A673 (cell line): ENCODE results near the gene GARNL3. TPM values are rescaled to one million over a fixed set of nuclear protein-coding genes. Genes with fewer than 3 reads are reported as not detected.

Experiments used
- BruUV-seq: library from RNA; stranded (reverse); fragments of 400-500 nt; replicated peaks from 2 replicates; lab custom pipeline; 2021; lab: Mats Ljungman, UMichigan
- CTCF ChIA-PET: fragments of 300-600 bp; sonication (Branson Sonifier 250); formaldehyde crosslinking; loops from one replicate; lab custom pipeline; 2022; ENCODE audit warnings: antibody characterized with exemption; lab: Charles Lee
- POLR2A ChIA-PET: fragments of 300-600 bp; sonication (Branson Sonifier 250); formaldehyde crosslinking; loops from one replicate; lab custom pipeline; 2022; ENCODE audit warnings: antibody characterized with exemption; ENCODE audit not compliant: low non-redundant PET; lab: Charles Lee
- DNase-seq: peaks from one replicate; pipeline ENCODE4 v3.0.0-alpha.2; 2015; ENCODE audit warnings: low spot score
- H3K27ac ChIP-seq: fragments of 200-600 bp; sonication (generic); 2 replicates; pipeline ENCODE4 v1.5.1; 2016; ENCODE audit warnings: mixed run types, low read depth, mild to moderate bottlenecking, mixed read lengths, antibody characterized with exemption, low read length; ENCODE audit not compliant: poor library complexity, severe bottlenecking
- H3K27me3 ChIP-seq: fragments of 200-600 bp; sonication (generic); replicated peaks from 2 replicates; pipeline ENCODE4 v1.6.1; 2017; ENCODE audit warnings: mixed run types, low read depth, mild to moderate bottlenecking, mixed read lengths, antibody characterized with exemption, low read length; ENCODE audit not compliant: insufficient read depth, poor library complexity
- H3K36me3 ChIP-seq: fragments of 200-600 bp; sonication (generic); 2 replicates; pipeline ENCODE4 v1.6.1; 2016; ENCODE audit warnings: mixed run types, mild to moderate bottlenecking, mixed read lengths, antibody characterized with exemption, low read length; ENCODE audit not compliant: insufficient read depth, poor library complexity, severe bottlenecking
- H3K4me1 ChIP-seq: fragments of 200-600 bp; sonication (generic); 2 replicates; pipeline ENCODE4 v1.6.1; 2017; ENCODE audit warnings: mixed run types, mild to moderate bottlenecking, mixed read lengths, antibody characterized with exemption, low read length; ENCODE audit not compliant: insufficient read depth, poor library complexity, severe bottlenecking
- H3K4me3 ChIP-seq: fragments of 200-600 bp; sonication (generic); 2 replicates; pipeline ENCODE4 v1.5.1; 2016; ENCODE audit warnings: low read depth, mixed run types, mild to moderate bottlenecking, mixed read lengths, low read length; ENCODE audit not compliant: poor library complexity, severe bottlenecking
- H3K9me3 ChIP-seq: fragments of 200-600 bp; sonication (generic); 2 replicates; pipeline ENCODE4 v1.6.1; 2016; ENCODE audit warnings: mixed run types, low read depth, mild to moderate bottlenecking, mixed read lengths, antibody characterized with exemption, low read length; ENCODE audit not compliant: poor library complexity, severe bottlenecking
- EZH2 ChIP-seq: fragments of 200-600 bp; sonication (generic); IDR thresholded peaks from 2 replicates; pipeline ENCODE4 v1.6.1; 2017; ENCODE audit warnings: borderline replicate concordance, low read depth, mild to moderate bottlenecking, mixed read lengths, antibody characterized with exemption, low read length; ENCODE audit not compliant: poor library complexity, severe bottlenecking
- intact Hi-C: fragments of 100-400 bp; cut with micrococcal nuclease; formaldehyde crosslinking; loops from one replicate; pipeline ENCODE4 v1.10.0; 2022; ENCODE audit not compliant: unreplicated experiment
- total RNA-seq: library from RNA; stranded (reverse); gene quantifications from 2 replicates; pipeline ENCODE4 v1.2.3, GENCODE V29; 2021
- TF ChIP-seq, protein P1 (sequence below): fragments of 300-800, 200-600 bp; sonication (generic); conservative IDR thresholded peaks from 2 replicates; pipeline ENCODE4 v1.5.1; 2017; ENCODE audit warnings: low read depth, mild to moderate bottlenecking, antibody characterized with exemption, low read length, moderate library complexity, mixed read lengths

Gene GARNL3
- total RNA-seq, 1 experiment from 2014 or later = 7.8 TPM

DNA sequence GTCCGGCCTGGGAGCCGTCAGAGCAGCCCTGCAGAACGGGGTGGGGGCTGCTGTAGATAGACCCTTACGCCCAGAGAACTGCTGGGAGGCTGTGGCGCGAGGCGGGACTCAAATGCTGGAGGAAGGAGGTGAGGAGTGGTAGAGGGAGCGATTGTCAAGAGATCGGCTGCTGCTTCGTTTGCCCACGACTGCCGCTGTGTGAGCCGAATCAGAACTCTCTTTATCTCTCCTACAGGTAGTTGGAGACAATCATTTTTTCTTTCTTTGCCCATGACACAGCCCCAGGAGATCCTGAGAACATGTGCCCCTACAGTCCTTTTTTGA, 160.1 kb downstream of the GARNL3 start:
- no peaks in the 10 kb centered on the region for H3K9me3 ChIP-seq
- H3K36me3 ChIP-seq = peaks cover 16% of the 10 kb centered on the region
- no peak for DNase-seq
- H3K27me3 ChIP-seq = no peaks in the 10 kb centered on the region
- peak overlapping the region; percentile 90 for H3K4me3 ChIP-seq
- no peak for TF ChIP-seq EZH2
- TF ChIP-seq, protein P1, sequence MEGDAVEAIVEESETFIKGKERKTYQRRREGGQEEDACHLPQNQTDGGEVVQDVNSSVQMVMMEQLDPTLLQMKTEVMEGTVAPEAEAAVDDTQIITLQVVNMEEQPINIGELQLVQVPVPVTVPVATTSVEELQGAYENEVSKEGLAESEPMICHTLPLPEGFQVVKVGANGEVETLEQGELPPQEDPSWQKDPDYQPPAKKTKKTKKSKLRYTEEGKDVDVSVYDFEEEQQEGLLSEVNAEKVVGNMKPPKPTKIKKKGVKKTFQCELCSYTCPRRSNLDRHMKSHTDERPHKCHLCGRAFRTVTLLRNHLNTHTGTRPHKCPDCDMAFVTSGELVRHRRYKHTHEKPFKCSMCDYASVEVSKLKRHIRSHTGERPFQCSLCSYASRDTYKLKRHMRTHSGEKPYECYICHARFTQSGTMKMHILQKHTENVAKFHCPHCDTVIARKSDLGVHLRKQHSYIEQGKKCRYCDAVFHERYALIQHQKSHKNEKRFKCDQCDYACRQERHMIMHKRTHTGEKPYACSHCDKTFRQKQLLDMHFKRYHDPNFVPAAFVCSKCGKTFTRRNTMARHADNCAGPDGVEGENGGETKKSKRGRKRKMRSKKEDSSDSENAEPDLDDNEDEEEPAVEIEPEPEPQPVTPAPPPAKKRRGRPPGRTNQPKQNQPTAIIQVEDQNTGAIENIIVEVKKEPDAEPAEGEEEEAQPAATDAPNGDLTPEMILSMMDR = no peak
- ChIA-PET CTCF (no interaction called here), POLR2A (no interaction called here)
- no TSS peak for BruUV-seq
- peaks cover 5% of the 10 kb centered on the region for H3K4me1 ChIP-seq
- intact Hi-C loops = no loop called here
- peak overlapping the region; percentile 91 for H3K27ac ChIP-seq

DNA sequence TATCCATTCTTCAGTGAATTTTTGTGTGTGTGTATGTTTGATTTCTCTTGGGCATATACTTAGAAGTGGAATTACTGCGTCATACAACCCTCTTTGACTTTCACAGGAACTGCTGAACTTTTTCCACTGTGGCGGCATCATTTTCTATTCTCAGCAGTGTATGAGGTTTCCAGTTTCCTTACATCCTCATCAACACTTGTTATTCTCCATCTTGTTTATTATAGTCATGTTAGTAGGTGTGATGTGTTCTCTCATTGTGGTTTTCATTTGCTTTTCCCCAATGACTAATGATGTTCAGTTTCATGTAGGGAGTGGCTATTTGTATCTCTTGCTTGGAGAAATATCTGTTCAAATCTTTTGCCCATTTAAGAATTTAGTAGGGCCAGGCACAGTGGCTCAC, 162.2 kb downstream of the GARNL3 start:
- no peak for DNase-seq
- no peaks in the 10 kb centered on the region for H3K9me3 ChIP-seq
- intact Hi-C loops = no loop called here
- no TSS peak for BruUV-seq
- POLR2A ChIA-PET = no interaction called here
- H3K27ac ChIP-seq = no peak overlapping the region
- H3K36me3 ChIP-seq = peaks cover 24% of the 10 kb centered on the region
- H3K4me1 ChIP-seq = peaks cover 5% of the 10 kb centered on the region
- CTCF ChIA-PET = interaction anchor here (0.7 kb wide), 1 partner anchor 693 kb away, joined by 7 read pairs; no protein-coding TSS in a partner anchor
- TF ChIP-seq EZH2 = no peak
- TF ChIP-seq, protein P1 = no peak
- no peaks in the 10 kb centered on the region for H3K27me3 ChIP-seq
- H3K4me3 ChIP-seq = no peak overlapping the region

DNA sequence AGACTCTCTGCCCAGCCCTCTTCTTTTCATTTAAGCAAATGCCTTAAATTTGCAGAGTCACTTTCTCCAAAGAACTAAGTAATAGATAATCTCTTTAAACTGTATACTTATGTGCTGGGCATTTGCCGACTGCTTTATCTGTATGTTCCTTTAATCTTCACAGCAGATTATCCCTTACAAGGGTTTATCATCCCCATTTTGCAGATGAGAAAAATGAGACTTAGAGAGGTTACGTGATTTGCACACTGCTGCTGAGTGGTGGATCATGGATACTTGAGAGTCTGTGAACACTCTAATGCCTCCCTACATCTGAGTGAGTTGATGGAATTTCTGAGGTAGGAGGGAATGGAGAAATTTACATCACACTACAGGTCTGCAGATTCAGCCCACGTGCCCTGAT, 163.8 kb downstream of the GARNL3 start:
- POLR2A ChIA-PET = no interaction called here
- H3K4me3 ChIP-seq = no peak overlapping the region
- peaks cover 5% of the 10 kb centered on the region for H3K4me1 ChIP-seq
- H3K27ac ChIP-seq = no peak overlapping the region
- H3K9me3 ChIP-seq = no peaks in the 10 kb centered on the region
- CTCF ChIA-PET = no interaction called here
- no peak for DNase-seq
- intact Hi-C loops = no loop called here
- no peak for TF ChIP-seq EZH2
- TF ChIP-seq, protein P1 = no peak
- no TSS peak for BruUV-seq
- H3K36me3 ChIP-seq = peaks cover 29% of the 10 kb centered on the region
- H3K27me3 ChIP-seq = no peaks in the 10 kb centered on the region
